K562 (cell line): ENCODE data around the gene UBE2L3. TPM values are rescaled to one million over a fixed set of nuclear protein-coding genes. Genes with fewer than 3 reads are reported as not detected.

Experiments
- ATAC-seq: fragments of 200-7000 bp; cut with Tn5 transposase; 3 replicates; pipeline ENCODE4 v1.9.1; 2020; ENCODE audit warnings: moderate library complexity
- BruUV-seq: library from RNA; stranded (reverse); fragments of 400-500 nt; replicated peaks from 2 replicates; lab custom pipeline; 2021; lab: Mats Ljungman, UMichigan
- CTCF ChIA-PET: fragments of 300-600 bp; formaldehyde crosslinking; extraction: SDS; loops from one replicate; lab custom pipeline; 2021; ENCODE audit warnings: low intra/inter-chr PET ratio; lab: Yijun Ruan, JAX
- POLR2A ChIA-PET: fragments of 300-600, 350-650 bp; sonication (Branson Sonifier 250); formaldehyde crosslinking; extraction: SDS; loops from one replicate; lab custom pipeline; 2021; ENCODE audit warnings: antibody characterized with exemption, inconsistent platforms; lab: Yijun Ruan, JAX
- DNase-seq, 4 experiments: peaks; one replicate each; pipeline versions ENCODE4 v3.0.0 to v3.0.0-alpha.2; 2011 to 2018; ENCODE audit warnings: low spot score in 3 of 4, mixed read lengths in 3 of 4; ENCODE audit errors: extremely low read depth in 1 of 4
- FAIRE-seq: peaks from 2 replicates; lab custom pipeline; 2011; peaks lifted over from hg19 to GRCh38; lab: Jason Lieb, UNC
- H2AFZ ChIP-seq: 2 replicates; pipeline ENCODE4 v1.6.0; 2011; ENCODE audit warnings: low read depth, low read length, control low read depth, inconsistent platforms
- H3K27ac ChIP-seq: fragments of 200-600 bp; 3 replicates; pipeline ENCODE4 v1.8.0; 2011; ENCODE audit warnings: low read depth, mild to moderate bottlenecking, control low read depth, inconsistent platforms, low read length, moderate library complexity, mixed read lengths; ENCODE audit errors: extremely low read depth
- H3K27me3 ChIP-seq, 2 experiments: fragments of 300-600 bp in 1 of 2; 2 replicates in 1 of 2; 3 replicates in 1 of 2; pipeline versions ENCODE4 v1.6.0 to v1.8.0; 2011; ENCODE audit warnings: inconsistent platforms in 2 of 2, low read length in 2 of 2, mild to moderate bottlenecking in 1 of 2, mixed read lengths in 1 of 2, moderate library complexity in 1 of 2; ENCODE audit not compliant: control insufficient read depth in 2 of 2, insufficient read depth in 2 of 2
- H3K36me3 ChIP-seq: fragments of 300-600 bp; 3 replicates; pipeline ENCODE4 v1.8.0; 2011; ENCODE audit warnings: mild to moderate bottlenecking, low read length, inconsistent platforms; ENCODE audit not compliant: control insufficient read depth, insufficient read depth
- H3K4me1 ChIP-seq, 2 experiments: fragments of 200-600 bp in 1 of 2; replicated peaks in 1 of 2; 2 replicates in 1 of 2; 3 replicates in 1 of 2; pipeline versions ENCODE4 v1.5.1 to v1.8.0; 2011; ENCODE audit warnings: inconsistent platforms in 2 of 2, low read length in 2 of 2, mild to moderate bottlenecking in 1 of 2, mixed read lengths in 1 of 2, moderate library complexity in 1 of 2; ENCODE audit not compliant: control insufficient read depth in 2 of 2, insufficient read depth in 2 of 2
- H3K4me2 ChIP-seq: 2 replicates; pipeline ENCODE4 v1.6.1; 2011; ENCODE audit warnings: low read length, control low read depth, inconsistent platforms, mixed read lengths; ENCODE audit not compliant: insufficient read depth
- H3K4me3 ChIP-seq: fragments of 200-600 bp; sonication (generic), shearing (Covaris generic); 2 replicates; pipeline ENCODE4 v1.5.1; 2016; ENCODE audit warnings: control low read depth, inconsistent platforms
- H3K79me2 ChIP-seq: fragments of 200-600 bp; 3 replicates; pipeline ENCODE4 v1.8.0; 2011; ENCODE audit warnings: low read length, inconsistent platforms; ENCODE audit not compliant: control insufficient read depth, insufficient read depth
- H3K9ac ChIP-seq, 2 experiments: 2 replicates each; pipeline versions ENCODE4 v1.6.0 to v1.6.1; 2011; ENCODE audit warnings: low read depth in 2 of 2, low read length in 2 of 2, control low read depth in 1 of 2, inconsistent platforms in 1 of 2, mild to moderate bottlenecking in 1 of 2, mixed read lengths in 1 of 2; ENCODE audit not compliant: insufficient read depth in 1 of 2
- H3K9me1 ChIP-seq: one replicate; pipeline ENCODE4 v1.6.0; 2011; ENCODE audit warnings: inconsistent platforms, mild to moderate bottlenecking, low read length, moderate library complexity; ENCODE audit not compliant: control insufficient read depth, insufficient read depth
- H3K9me3 ChIP-seq: replicated peaks from 2 replicates; pipeline ENCODE4 v1.5.1; 2011; ENCODE audit warnings: low read depth, low read length, inconsistent platforms; ENCODE audit not compliant: control insufficient read depth, insufficient read depth
- H4K20me1 ChIP-seq: replicated peaks from 2 replicates; pipeline ENCODE4 v1.6.1; 2011; ENCODE audit warnings: low read length, inconsistent platforms, mixed read lengths; ENCODE audit not compliant: control insufficient read depth, insufficient read depth
- CCAR2 ChIP-seq: fragments of 200-400 bp; formaldehyde crosslinking; IDR thresholded peaks from 2 replicates; pipeline ENCODE4 v1.6.1; 2017; ENCODE audit warnings: mild to moderate bottlenecking, low read depth, low read length
- CEBPG ChIP-seq, 3 experiments: fragments of 200-800 bp in 1 of 3; sonication (Bioruptor generic) in 1 of 3; sonication (generic) in 1 of 3; formaldehyde crosslinking in 1 of 3; IDR thresholded peaks in 2 of 3; conservative IDR thresholded peaks in 1 of 3; 2 replicates each; pipeline versions ENCODE4 v1.6.1 to v1.8.0; 2016 to 2022; ENCODE audit warnings: missing compliant biosample characterization in 2 of 3, missing genetic modification characterization in 2 of 3, mild to moderate bottlenecking in 1 of 3, missing genetic modification reagents in 1 of 3
- HBP1 ChIP-seq: fragments of 450-650 bp; formaldehyde crosslinking; IDR thresholded peaks from 2 replicates; pipeline ENCODE4 v1.4.0; 2022; ENCODE audit warnings: missing genetic modification characterization
- JUN ChIP-seq, 2 experiments: sonication (generic) in 1 of 2; formaldehyde crosslinking in 1 of 2; IDR thresholded peaks; 2 replicates each; pipeline versions ENCODE4 v1.6.1 to v1.8.0; 2012 to 2022; ENCODE audit warnings: borderline replicate concordance in 2 of 2, mild to moderate bottlenecking in 2 of 2, improper control_type of control experiment in 1 of 2, low read depth in 1 of 2, low read length in 1 of 2, missing genetic modification reagents in 1 of 2
- KHSRP ChIP-seq: fragments of 450-650 bp; IDR thresholded peaks from 2 replicates; pipeline ENCODE4 v1.6.1; 2017
- L3MBTL2 ChIP-seq: fragments of 450-650 bp; IDR thresholded peaks from 2 replicates; pipeline ENCODE4 v1.6.1; 2016; ENCODE audit warnings: mild to moderate bottlenecking, moderate library complexity
- PHB ChIP-seq: fragments of 250-450 bp; sonication (Bioruptor Pico); IDR thresholded peaks from 2 replicates; pipeline ENCODE4 v1.5.0; 2021
- PRPF4 ChIP-seq: fragments of 200-400 bp; formaldehyde crosslinking; IDR thresholded peaks from one replicate; pipeline ENCODE4 v1.6.1; 2017; ENCODE audit warnings: low read length, low read depth, mild to moderate bottlenecking; ENCODE audit not compliant: insufficient read depth, poor library complexity, severe bottlenecking
- TAL1 ChIP-seq: fragments of 450-650 bp; IDR thresholded peaks from 2 replicates; pipeline ENCODE4 v1.6.1; 2016; ENCODE audit warnings: mild to moderate bottlenecking
- THAP12 ChIP-seq: fragments of 250-450 bp; sonication (Bioruptor Pico); IDR thresholded peaks from 2 replicates; pipeline ENCODE4 v1.9.0; 2021; ENCODE audit warnings: mild to moderate bottlenecking, inconsistent platforms
- ZKSCAN3 ChIP-seq: fragments of 250-450 bp; sonication (Bioruptor Pico); IDR thresholded peaks from 2 replicates; pipeline ENCODE4 v1.4.0; 2020
- ZNF165 ChIP-seq: fragments of 250-450 bp; sonication (Bioruptor Pico); IDR thresholded peaks from 2 replicates; pipeline ENCODE4 v1.4.0; 2020; ENCODE audit warnings: borderline replicate concordance
- ZNF280B ChIP-seq: fragments of 250-450 bp; sonication (Bioruptor Pico); IDR thresholded peaks from 2 replicates; pipeline ENCODE4 v1.5.1; 2021; ENCODE audit warnings: mild to moderate bottlenecking
- ZNF436 ChIP-seq: fragments of 250-450, 450-650 bp; sonication (Bioruptor Pico); formaldehyde crosslinking; IDR thresholded peaks from 2 replicates; pipeline ENCODE4 v1.7.0; 2020; ENCODE audit warnings: mild to moderate bottlenecking
- ZNF785 ChIP-seq: fragments of 250-450 bp; sonication (Bioruptor Pico); IDR thresholded peaks from 2 replicates; pipeline ENCODE4 v1.4.0; 2020; ENCODE audit warnings: mild to moderate bottlenecking
- WGBS: fragments of 100-300 bp; shearing (Covaris generic); methylation state at CpG from one replicate; pipeline ENCODE4 v1.1.6; 2016; ENCODE audit warnings: low coverage, mixed read lengths; ENCODE audit not compliant: insufficient coverage; ENCODE audit errors: missing lambda C conversion rate; 5-methylcytosine and 5-hydroxymethylcytosine counted together
- in situ Hi-C: fragments of 300-500 bp; cut with MboI; formaldehyde crosslinking; loops from 4 replicates; pipeline ENCODE4 v1.15.0; 2018; ENCODE audit warnings: inconsistent platforms, mixed read lengths
- intact Hi-C: fragments of 100-400 bp; cut with micrococcal nuclease; formaldehyde crosslinking; loops from 2 replicates; pipeline ENCODE4 v1.14.2; 2022
- polyA plus RNA-seq, 8 experiments: library from polyadenylated mRNA; depleted of rRNA in 4 of 8; stranded (reverse) in 5 of 8; unstranded in 3 of 8; fragments of >200 nt; fragmentation: Nextera tagmentation in 2 of 8; fragmentation: Illumina TruSeq in 1 of 8; extraction: Ambion mirVana in 2 of 8; extraction: Trizol in 1 of 8; gene quantifications; 2 replicates each; pipeline versions ENCODE4 v1.2.1 to v1.2.3, GENCODE V29; 2011 to 2014; ENCODE audit warnings: inconsistent platforms in 1 of 8, missing spikeins in 1 of 8
- total RNA-seq, 7 experiments: library from RNA; depleted of rRNA in 6 of 7; stranded (reverse); fragments of >200 nt in 6 of 7; fragmentation: Illumina TruSeq in 2 of 7; extraction: Trizol in 2 of 7; gene quantifications; 2 replicates each; pipeline versions ENCODE4 v1.2.1 to v1.2.3, GENCODE V29; 2011 to 2021; ENCODE audit warnings: low replicate concordance in 1 of 7

The UBE2L3 gene
- total and polyA plus RNA-seq, 9 of the 15 experiments (the other 6 are each of a cell fraction or from before 2014, with no cell fraction given): 215 to 625 (median 285) TPM

GRCh38 chr22:21605887-21606564 is 38.5 kb downstream of the UBE2L3 start:
- ATAC-seq (peak; percentile 0; the same call in 2 of the 3 replicates), FAIRE-seq (no peak), DNase-seq (peak in 1 of 4 experiments; percentile 47)
- H3K79me2 ChIP-seq: peaks cover 92% of the 10 kb centered on the region
- CTCF ChIA-PET: interaction anchor here (0.5 to 0.8 kb wide), 2 partner anchors 15 to 1186 kb away, joined by 3 read pairs; no protein-coding TSS in a partner anchor
- 84% methylated on average over 7 of the region's 7 CpGs for WGBS
- H3K36me3 ChIP-seq: peaks cover 75% of the 10 kb centered on the region
- peaks cover 26 to 29% of the 10 kb centered on the region in 2 experiments for H3K4me1 ChIP-seq
- no peak overlapping the region for H3K4me3 ChIP-seq
- peaks cover 0 to 2% of the 10 kb centered on the region in 2 experiments; a peak in 1 of 5 replicates for H3K27me3 ChIP-seq
- H3K27ac ChIP-seq: no peak overlapping the region; the same call in 2 of the 3 replicates
- POLR2A ChIA-PET: interaction anchor here (0.6 to 76.8 kb wide), 6 partner anchors 3 to 960 kb away, joined by 3 to 4622 read pairs (median 8); partner anchors contain the start of genes CCDC116, SDF2L1 and YDJC
- H2AFZ ChIP-seq: no peak overlapping the region
- BruUV-seq: no TSS peak
- H3K9me3 ChIP-seq: no peaks in the 10 kb centered on the region
- intact Hi-C loops: loop anchor here (2.0 kb wide), 1 partner anchor 17 kb away; no protein-coding TSS in a partner anchor
- no peak overlapping the region for H3K4me2 ChIP-seq
- peak overlapping the region in 1 of 2 experiments; percentile 3; a peak in 2 of 4 replicates for H3K9ac ChIP-seq
- in situ Hi-C loops: no loop called here
- H4K20me1 ChIP-seq: peaks cover 51% of the 10 kb centered on the region
- peaks cover 24% of the 10 kb centered on the region for H3K9me1 ChIP-seq
- TF ChIP-seq ZNF436 (CRISPR knock-in tag) (no peak), ZKSCAN3 (peak; percentile 62; the same call in 1 of the 2 replicates), HBP1 (peak; percentile 80; the same call in 1 of the 2 replicates), PHB (peak; percentile 39; the same call in 1 of the 2 replicates), CCAR2 (0 out of 2 replicates have a peak, but pooled peaks have one; percentile 19), TAL1 (no peak), JUN (IDR thresholded peaks at IDR 0.05; ENCODE audit: borderline replicate concordance, low read depth, low read length) (no peak), JUN (CRISPR knock-in tag; IDR thresholded peaks at IDR 0.05; ENCODE audit: borderline replicate concordance) (peak; percentile 87; the same call in 1 of the 2 replicates), PRPF4 (no peak), KHSRP (no peak), ZNF785 (CRISPR knock-in tag) (no peak), CEBPG (CRISPR knock-in tag; IDR thresholded peaks at IDR 0.05) (no peak; the same call in 1 of the 2 replicates), CEBPG (tag; conservative IDR thresholded peaks at IDR 0.05 in 1 of 2, IDR thresholded peaks at IDR 0.05 in 1 of 2) (no peak), THAP12 (CRISPR knock-in tag) (no peak), L3MBTL2 (no peak), ZNF165 (CRISPR knock-in tag) (0 out of 2 replicates have a peak, but pooled peaks have one; percentile 7), ZNF280B (0 out of 2 replicates have a peak, but pooled peaks have one; percentile 53)
